ENCODE results near the gene RAPGEF4.
"Not testable (repeated sequence)": the region's sequence is repeated elsewhere in the genome, so short reads cannot be mapped to it uniquely, and the experiment has no call there.

The RAPGEF4 gene

GRCh38 chr2:173032032-173032431 lies 296.4 kb downstream of the RAPGEF4 start:
- no peak for DNase-seq (ENCODE audit: low read depth, low spot score)

GRCh38 chr2:173033084-173033483 lies 297.4 kb downstream of the RAPGEF4 start:
- no peak for DNase-seq (ENCODE audit: low read depth, low spot score)

GRCh38 chr2:173034143-173034542 lies 298.5 kb downstream of the RAPGEF4 start:
- no peak for DNase-seq (ENCODE audit: low read depth, low spot score)

GRCh38 chr2:173037245-173038120 lies 301.8 kb downstream of the RAPGEF4 start:
- no peak for DNase-seq (ENCODE audit: low read depth, low spot score)

- not testable (repeated sequence) for DNase-seq (ENCODE audit: low read depth, low spot score)
Measured at GRCh38 chr2:173038257-173038656, 302.6 kb downstream of the RAPGEF4 start.

GRCh38 chr2:173040729-173041128 lies 305.1 kb downstream of the RAPGEF4 start:
- DNase-seq (ENCODE audit: low read depth, low spot score), result no peak

GRCh38 chr2:173043476-173043875 lies 307.8 kb downstream of the RAPGEF4 start:
- DNase-seq (ENCODE audit: low read depth, low spot score), result no peak

- DNase-seq (ENCODE audit: low read depth, low spot score), result no peak
Measured at GRCh38 chr2:173043897-173044519, 308.4 kb downstream of the RAPGEF4 start.

GRCh38 chr2:173044686-173045085 lies 309.0 kb downstream of the RAPGEF4 start:
- no peak for DNase-seq (ENCODE audit: low read depth, low spot score)

- no peak for DNase-seq (ENCODE audit: low read depth, low spot score)
Measured at GRCh38 chr2:173045181-173045580, 309.5 kb downstream of the RAPGEF4 start.

- no peak for DNase-seq (ENCODE audit: low read depth, low spot score)
Measured at GRCh38 chr2:173048522-173048896, 312.9 kb downstream of the RAPGEF4 start.

GRCh38 chr2:173048897-173049661 lies 313.4 kb downstream of the RAPGEF4 start:
- peak; percentile 85 for DNase-seq (ENCODE audit: low read depth, low spot score)

GRCh38 chr2:173049831-173050230 lies 314.2 kb downstream of the RAPGEF4 start:
- no peak for DNase-seq (ENCODE audit: low read depth, low spot score)

- no peak for DNase-seq (ENCODE audit: low read depth, low spot score)
Measured at GRCh38 chr2:173050684-173051083, 315.0 kb downstream of the RAPGEF4 start.

- DNase-seq (ENCODE audit: low read depth, low spot score), result no peak
Measured at GRCh38 chr2:173051463-173052215, 316.0 kb downstream of the RAPGEF4 start.

- no peak for DNase-seq (ENCODE audit: low read depth, low spot score)
Measured at GRCh38 chr2:173053043-173053699, 317.5 kb downstream of the RAPGEF4 start.

GRCh38 chr2:173054466-173054865 lies 318.8 kb downstream of the RAPGEF4 start:
- no peak for DNase-seq (ENCODE audit: low read depth, low spot score)

- DNase-seq (ENCODE audit: low read depth, low spot score), result no peak
Measured at GRCh38 chr2:173056705-173057364, 321.2 kb downstream of the RAPGEF4 start.

- no peak for DNase-seq (ENCODE audit: low read depth, low spot score)
Measured at GRCh38 chr2:173058097-173058496, 322.5 kb downstream of the RAPGEF4 start.

- DNase-seq (ENCODE audit: low read depth, low spot score), result no peak
Measured at GRCh38 chr2:173058673-173059072, 323.0 kb downstream of the RAPGEF4 start.

GRCh38 chr2:173059292-173059691 lies 323.6 kb downstream of the RAPGEF4 start:
- no peak for DNase-seq (ENCODE audit: low read depth, low spot score)

Measured in smooth muscle cell of the brain vasculature (primary cell).